Thoracic aorta (tissue), 2 donors: ENCODE measurements around the gene INKA1. TPM values are rescaled to one million over a fixed set of nuclear protein-coding genes. Genes with fewer than 3 reads are reported as not detected.

Experiments
- ATAC-seq: fragments of 150-250 bp; one replicate; pipeline ENCODE4 v1.8.0; 2017; ENCODE audit warnings: low read depth; ENCODE audit not compliant: insufficient number of reproducible peaks, low FRiP score
- DNase-seq: peaks from one replicate; pipeline ENCODE4 v3.0.0-alpha.2; 2020; ENCODE audit warnings: low spot score
- H3K27ac ChIP-seq, 2 donors: fragments of 200-600 bp; sonication (generic); 1 replicate in 1 of 2; 2 replicates in 1 of 2; pipeline ENCODE4 v1.5.1; 2016; ENCODE audit warnings: mild to moderate bottlenecking in 2 of 2, moderate library complexity in 2 of 2
- H3K27me3 ChIP-seq: fragments of 200-600 bp; sonication (generic); replicated peaks from 2 replicates; pipeline ENCODE4 v1.6.0; 2016; ENCODE audit warnings: mild to moderate bottlenecking; ENCODE audit not compliant: insufficient read depth
- H3K36me3 ChIP-seq: fragments of 200-600 bp; sonication (generic); one replicate; pipeline ENCODE4 v1.5.1; 2016
- H3K4me1 ChIP-seq, 2 donors: fragments of 200-600 bp; sonication (generic); 1 replicate in 1 of 2; 2 replicates in 1 of 2; pipeline versions ENCODE4 v1.5.1 to v1.6.0; 2016; ENCODE audit warnings: low read depth in 2 of 2, mild to moderate bottlenecking in 1 of 2; ENCODE audit not compliant: control insufficient read depth in 1 of 2
- H3K4me3 ChIP-seq: fragments of 200-600 bp; sonication (generic); 2 replicates; pipeline ENCODE4 v1.5.1; 2016; ENCODE audit warnings: mild to moderate bottlenecking
- H3K9me3 ChIP-seq: fragments of 200-600 bp; sonication (generic); 2 replicates; pipeline ENCODE4 v1.5.1; 2016
- total RNA-seq, 2 donors: library from RNA; depleted of rRNA; stranded (reverse); fragments of >200 nt; gene quantifications; one replicate each; pipeline versions ENCODE4 v1.1.0 to v1.2.3, GENCODE V29; 2016
- TF ChIP-seq, protein P1 (sequence below): fragments of 200-600 bp; sonication (generic); IDR thresholded peaks from one replicate; pipeline ENCODE4 v1.5.1; 2019; ENCODE audit warnings: antibody characterized with exemption

Gene INKA1
- total RNA-seq: 1 to 10 TPM; 6.4 to 9.2 TPM

GRCh38 chr3:49802719-49803464 is at the start of gene INKA1:
Gene INKA1 (plus strand): TSS chr3:49803261. CDS start chr3:49803393, 132 bp downstream.
- H3K27ac ChIP-seq: peak within 1 kb of the TSS; percentile 72 to 98
- no peaks in the 10 kb centered on the region for H3K36me3 ChIP-seq
- TF ChIP-seq, protein P1, sequence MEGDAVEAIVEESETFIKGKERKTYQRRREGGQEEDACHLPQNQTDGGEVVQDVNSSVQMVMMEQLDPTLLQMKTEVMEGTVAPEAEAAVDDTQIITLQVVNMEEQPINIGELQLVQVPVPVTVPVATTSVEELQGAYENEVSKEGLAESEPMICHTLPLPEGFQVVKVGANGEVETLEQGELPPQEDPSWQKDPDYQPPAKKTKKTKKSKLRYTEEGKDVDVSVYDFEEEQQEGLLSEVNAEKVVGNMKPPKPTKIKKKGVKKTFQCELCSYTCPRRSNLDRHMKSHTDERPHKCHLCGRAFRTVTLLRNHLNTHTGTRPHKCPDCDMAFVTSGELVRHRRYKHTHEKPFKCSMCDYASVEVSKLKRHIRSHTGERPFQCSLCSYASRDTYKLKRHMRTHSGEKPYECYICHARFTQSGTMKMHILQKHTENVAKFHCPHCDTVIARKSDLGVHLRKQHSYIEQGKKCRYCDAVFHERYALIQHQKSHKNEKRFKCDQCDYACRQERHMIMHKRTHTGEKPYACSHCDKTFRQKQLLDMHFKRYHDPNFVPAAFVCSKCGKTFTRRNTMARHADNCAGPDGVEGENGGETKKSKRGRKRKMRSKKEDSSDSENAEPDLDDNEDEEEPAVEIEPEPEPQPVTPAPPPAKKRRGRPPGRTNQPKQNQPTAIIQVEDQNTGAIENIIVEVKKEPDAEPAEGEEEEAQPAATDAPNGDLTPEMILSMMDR: peak; percentile 81
- peak within 1 kb of the TSS; percentile 97 for H3K4me3 ChIP-seq
- peaks cover 25 to 47% of the 10 kb centered on the region in 2 donors for H3K4me1 ChIP-seq
- ATAC-seq (peak; percentile 68), DNase-seq (peak; percentile 51)
- H3K27me3 ChIP-seq: no peaks in the 10 kb centered on the region
- no peaks in the 10 kb centered on the region for H3K9me3 ChIP-seq

DNA sequence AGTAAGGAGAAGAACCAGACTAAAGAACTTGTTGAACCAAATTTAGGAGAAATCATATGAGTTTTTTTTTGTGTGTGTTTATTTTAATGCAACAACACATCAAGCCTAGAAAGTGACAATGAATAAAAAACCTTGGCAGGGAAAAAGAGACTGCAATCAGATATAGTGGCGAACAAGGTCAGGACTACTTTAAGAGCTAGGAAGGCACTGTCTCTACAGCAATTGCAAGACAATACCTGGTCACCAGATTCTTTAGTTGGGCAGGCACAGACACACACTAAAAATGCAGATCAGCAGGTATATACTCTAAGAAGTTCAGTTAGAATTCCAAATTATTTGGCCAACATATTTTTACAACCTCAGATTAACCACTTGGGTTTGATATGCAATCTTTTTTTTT is 48.5 kb upstream of the INKA1 start:
- ATAC-seq (no peak), DNase-seq (no peak)
- Histone ChIP-seq H3K4me1 (peaks cover 0 to 18% of the 10 kb centered on the region in 2 donors), H3K27ac (no peak overlapping the region), H3K4me3 (no peak overlapping the region), H3K27me3 (no peaks in the 10 kb centered on the region), H3K9me3 (no peaks in the 10 kb centered on the region), H3K36me3 (no peaks in the 10 kb centered on the region)
- TF ChIP-seq, protein P1: no peak

DNA sequence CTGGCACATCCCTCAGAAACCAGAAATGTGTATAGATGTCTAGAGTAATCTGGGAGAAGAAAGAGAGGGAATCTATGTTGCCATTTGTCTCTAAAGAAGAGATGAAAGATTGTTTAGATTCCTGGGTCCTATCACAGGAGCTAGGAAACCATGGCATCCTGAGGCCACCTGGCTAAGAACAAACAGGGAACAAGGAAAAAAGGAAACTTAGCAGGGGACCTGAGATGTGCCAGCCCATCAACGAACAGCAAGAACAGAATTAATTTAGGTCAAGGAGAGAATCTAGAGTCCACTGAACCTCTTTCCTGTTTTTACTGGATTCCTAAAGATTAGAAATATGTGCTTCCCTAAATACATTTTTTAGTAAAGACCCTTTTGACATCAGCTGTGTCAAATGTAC is 47.0 kb upstream of the INKA1 start:
- no peak overlapping the region for H3K27ac ChIP-seq
- no peak overlapping the region for H3K4me3 ChIP-seq
- TF ChIP-seq, protein P1: no peak
- DNase-seq (no peak), ATAC-seq (no peak)
- no peaks in the 10 kb centered on the region for H3K36me3 ChIP-seq
- no peaks in the 10 kb centered on the region for H3K27me3 ChIP-seq
- peaks cover 0 to 16% of the 10 kb centered on the region in 2 donors for H3K4me1 ChIP-seq
- H3K9me3 ChIP-seq: no peaks in the 10 kb centered on the region

GRCh38 chr3:49757197-49757596 is 45.9 kb upstream of the INKA1 start:
- Histone ChIP-seq H3K27me3 (no peaks in the 10 kb centered on the region), H3K4me1 (peaks cover 0 to 16% of the 10 kb centered on the region in 2 donors)
- TF ChIP-seq, protein P1: no peak

GRCh38 chr3:49759226-49759625 is 43.8 kb upstream of the INKA1 start:
- TF ChIP-seq, protein P1: no peak
- Histone ChIP-seq H3K27ac (no peak overlapping the region), H3K4me3 (no peak overlapping the region), H3K27me3 (no peaks in the 10 kb centered on the region), H3K9me3 (no peaks in the 10 kb centered on the region), H3K36me3 (no peaks in the 10 kb centered on the region), H3K4me1 (peaks cover 0 to 4% of the 10 kb centered on the region in 2 donors)
- no peak for ATAC-seq
- DNase-seq: no peak

More at GRCh38 chr3:49757197-49757596, 45.9 kb upstream of the INKA1 start:
- H3K27ac ChIP-seq: no peak overlapping the region
- H3K36me3 ChIP-seq: no peaks in the 10 kb centered on the region
- no peaks in the 10 kb centered on the region for H3K9me3 ChIP-seq
- no peak for DNase-seq
- no peak overlapping the region for H3K4me3 ChIP-seq
- ATAC-seq: no peak
